GM21390 (cell line): Measurements from ENCODE around the gene GAGE12D.
"Not testable (repeated sequence)": the region's sequence is repeated elsewhere in the genome, so short reads cannot be mapped to it uniquely, and the experiment has no call there.

Experiments used
- ATAC-seq: cut with Tn5 transposase; IDR thresholded peaks from one replicate; pipeline ENCODE4 v1.9.1; 2021; ENCODE audit not compliant: unreplicated experiment

GAGE12D gene

GRCh38 chrX:49541433-49541832, at the start of gene GAGE12D:
Gene GAGE12D, plus strand, starts transcription at chrX:49541733. Its CDS starts 1,155 bp downstream, at chrX:49542888.
- not testable (repeated sequence) for ATAC-seq

GRCh38 chrX:49531877-49532276, 9.7 kb upstream of the GAGE12D start, which contains the start of gene GAGE12C:
Gene GAGE12C, plus strand, starts transcription at chrX:49532177. Its CDS starts 1,155 bp downstream, at chrX:49533332.
- ATAC-seq = not testable (repeated sequence)

- ATAC-seq = not testable (repeated sequence)
Observed at GRCh38 chrX:49550989-49551388, 9.5 kb downstream of the GAGE12D start, which contains the start of gene GAGE12E. Gene GAGE12E, plus strand, starts transcription at chrX:49551289. Its CDS starts 1,155 bp downstream, at chrX:49552444.

- not testable (repeated sequence) for ATAC-seq
Observed at GRCh38 chrX:49560542-49560941, 19.0 kb downstream of the GAGE12D start, which contains the start of gene GAGE12F. Gene GAGE12F, plus strand, starts transcription at chrX:49560842. Its CDS starts 1,155 bp downstream, at chrX:49561997.

- ATAC-seq = not testable (repeated sequence)
Observed at GRCh38 chrX:49568728-49569127, 27.2 kb downstream of the GAGE12D start.

- ATAC-seq = not testable (repeated sequence)
Observed at GRCh38 chrX:49569152-49569551, 27.6 kb downstream of the GAGE12D start.

- ATAC-seq = not testable (repeated sequence)
Observed at GRCh38 chrX:49570100-49570499, 28.6 kb downstream of the GAGE12D start, which contains the start of gene GAGE12G. Gene GAGE12G, plus strand, starts transcription at chrX:49570400. Its CDS starts 1,155 bp downstream, at chrX:49571555.

GRCh38 chrX:49579649-49580048, 38.1 kb downstream of the GAGE12D start, which contains the start of gene GAGE12H:
Gene GAGE12H, plus strand, starts transcription at chrX:49579949. Its CDS starts 1,155 bp downstream, at chrX:49581104.
- ATAC-seq = not testable (repeated sequence)

- not testable (repeated sequence) for ATAC-seq
Observed at GRCh38 chrX:49589196-49589595, 47.7 kb downstream of the GAGE12D start, which contains the start of gene GAGE2A. Gene GAGE2A, plus strand, starts transcription at chrX:49589496. Its CDS starts 1,155 bp downstream, at chrX:49590651.

GRCh38 chrX:49589769-49590478, 48.4 kb downstream of the GAGE12D start:
- not testable (repeated sequence) for ATAC-seq

GRCh38 chrX:49590488-49590887, 49.0 kb downstream of the GAGE12D start:
- not testable (repeated sequence) for ATAC-seq
